ENCODE measurements around the gene PLPP3. TPM values are rescaled to one million over a fixed set of nuclear protein-coding genes. Genes with fewer than 3 reads are reported as not detected.

PLPP3 gene
- total and polyA plus RNA-seq, 9 of the 15 experiments (the other 6 are each of a cell fraction or from before 2014, with no cell fraction given) = 0.07 to 0.54 (median 0.20) TPM

DNA sequence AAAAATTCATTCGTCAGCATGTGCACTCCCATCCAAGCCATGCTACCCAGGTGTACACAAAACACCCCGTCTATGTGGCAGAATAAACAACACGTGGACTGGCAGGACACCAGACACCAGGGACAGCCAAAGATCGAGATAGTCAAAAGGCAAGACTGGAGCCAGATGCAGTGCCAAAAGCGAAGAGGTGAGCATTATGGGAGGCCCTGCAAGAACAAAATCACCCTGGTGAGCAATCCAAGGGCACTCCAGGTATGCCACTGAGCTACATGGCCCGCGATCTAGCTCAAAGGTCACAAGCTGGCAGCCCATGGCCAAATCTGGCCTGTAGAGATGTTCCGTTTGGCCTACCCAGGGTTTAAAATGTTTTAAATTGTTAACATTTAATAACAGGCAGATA is 33.7 kb downstream of the PLPP3 start:
- Histone ChIP-seq H4K20me1 (replicated peaks; ENCODE audit: control insufficient read depth, insufficient read depth, low read length) (no peaks in the 10 kb centered on the region), H3K9me1 (ENCODE audit: control insufficient read depth, insufficient read depth, low read length) (no peaks in the 10 kb centered on the region), H3K4me3 (no peak overlapping the region), H3K27me3 (ENCODE audit: control insufficient read depth in 2 of 2, insufficient read depth in 2 of 2, low read length in 2 of 2) (peaks cover 0 to 10% of the 10 kb centered on the region in 2 experiments; a peak in 2 of 5 replicates), H3K79me2 (ENCODE audit: control insufficient read depth, insufficient read depth, low read length) (no peaks in the 10 kb centered on the region), H3K4me1 (replicated peaks in 1 of 2; ENCODE audit: control insufficient read depth in 2 of 2, insufficient read depth in 2 of 2, low read length in 2 of 2) (no peaks in the 10 kb centered on the region), H2AFZ (ENCODE audit: low read depth, low read length) (no peak overlapping the region), H3K9ac (ENCODE audit: insufficient read depth in 1 of 2, low read depth in 2 of 2, low read length in 2 of 2) (no peak overlapping the region), H3K36me3 (ENCODE audit: control insufficient read depth, insufficient read depth, low read length) (no peaks in the 10 kb centered on the region), H3K9me3 (replicated peaks; ENCODE audit: control insufficient read depth, insufficient read depth, low read depth, low read length) (no peaks in the 10 kb centered on the region), H3K4me2 (ENCODE audit: insufficient read depth, low read length) (no peak overlapping the region), H3K27ac (ENCODE audit: extremely low read depth, low read depth, low read length) (no peak overlapping the region)
- TF ChIP-seq RBM25 (IDR thresholded peaks at IDR 0.05; ENCODE audit: low read depth, low read length, severe bottlenecking) (no peak), CTBP1 (IDR thresholded peaks at IDR 0.05; ENCODE audit: borderline replicate concordance) (no peak), ZNF347 (CRISPR knock-in tag; IDR thresholded peaks at IDR 0.05; ENCODE audit: low read depth) (no peak), FOXJ2 (tag; IDR thresholded peaks at IDR 0.05) (no peak), MTA1 (IDR thresholded peaks at IDR 0.05; ENCODE audit: borderline replicate concordance) (no peak), RBM39 (optimal IDR thresholded peaks at IDR 0.05; ENCODE audit: low read depth, low read length) (no peak), ZKSCAN8 (CRISPR knock-in tag; IDR thresholded peaks at IDR 0.05) (no peak), XRCC5 (IDR thresholded peaks at IDR 0.05; ENCODE audit: low read depth, low read length) (no peak), C11orf30 (IDR thresholded peaks at IDR 0.05; ENCODE audit: low read depth) (no peak), KDM2B (CRISPR knock-in tag; IDR thresholded peaks at IDR 0.05) (no peak), LCOR (CRISPR knock-in tag; IDR thresholded peaks at IDR 0.05) (no peak)
- TF ChIP-seq, protein P1, sequence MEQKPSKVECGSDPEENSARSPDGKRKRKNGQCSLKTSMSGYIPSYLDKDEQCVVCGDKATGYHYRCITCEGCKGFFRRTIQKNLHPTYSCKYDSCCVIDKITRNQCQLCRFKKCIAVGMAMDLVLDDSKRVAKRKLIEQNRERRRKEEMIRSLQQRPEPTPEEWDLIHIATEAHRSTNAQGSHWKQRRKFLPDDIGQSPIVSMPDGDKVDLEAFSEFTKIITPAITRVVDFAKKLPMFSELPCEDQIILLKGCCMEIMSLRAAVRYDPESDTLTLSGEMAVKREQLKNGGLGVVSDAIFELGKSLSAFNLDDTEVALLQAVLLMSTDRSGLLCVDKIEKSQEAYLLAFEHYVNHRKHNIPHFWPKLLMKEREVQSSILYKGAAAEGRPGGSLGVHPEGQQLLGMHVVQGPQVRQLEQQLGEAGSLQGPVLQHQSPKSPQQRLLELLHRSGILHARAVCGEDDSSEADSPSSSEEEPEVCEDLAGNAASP (IDR thresholded peaks at IDR 0.05) = no peak
- TF ChIP-seq, protein P2, sequence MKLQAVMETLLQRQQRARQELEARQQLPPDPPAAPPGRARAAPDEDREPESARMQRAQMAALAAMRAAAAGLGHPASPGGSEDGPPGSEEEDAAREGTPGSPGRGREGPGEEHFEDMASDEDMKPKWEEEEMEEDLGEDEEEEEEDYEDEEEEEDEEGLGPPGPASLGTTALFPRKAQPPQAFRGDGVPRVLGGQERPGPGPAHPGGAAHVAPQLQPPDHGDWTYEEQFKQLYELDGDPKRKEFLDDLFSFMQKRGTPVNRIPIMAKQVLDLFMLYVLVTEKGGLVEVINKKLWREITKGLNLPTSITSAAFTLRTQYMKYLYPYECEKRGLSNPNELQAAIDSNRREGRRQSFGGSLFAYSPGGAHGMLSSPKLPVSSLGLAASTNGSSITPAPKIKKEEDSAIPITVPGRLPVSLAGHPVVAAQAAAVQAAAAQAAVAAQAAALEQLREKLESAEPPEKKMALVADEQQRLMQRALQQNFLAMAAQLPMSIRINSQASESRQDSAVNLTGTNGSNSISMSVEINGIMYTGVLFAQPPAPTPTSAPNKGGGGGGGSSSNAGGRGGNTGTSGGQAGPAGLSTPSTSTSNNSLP (IDR thresholded peaks at IDR 0.05; ENCODE audit: borderline replicate concordance, low read depth, low read length) = no peak
- TF ChIP-seq, protein P3, sequence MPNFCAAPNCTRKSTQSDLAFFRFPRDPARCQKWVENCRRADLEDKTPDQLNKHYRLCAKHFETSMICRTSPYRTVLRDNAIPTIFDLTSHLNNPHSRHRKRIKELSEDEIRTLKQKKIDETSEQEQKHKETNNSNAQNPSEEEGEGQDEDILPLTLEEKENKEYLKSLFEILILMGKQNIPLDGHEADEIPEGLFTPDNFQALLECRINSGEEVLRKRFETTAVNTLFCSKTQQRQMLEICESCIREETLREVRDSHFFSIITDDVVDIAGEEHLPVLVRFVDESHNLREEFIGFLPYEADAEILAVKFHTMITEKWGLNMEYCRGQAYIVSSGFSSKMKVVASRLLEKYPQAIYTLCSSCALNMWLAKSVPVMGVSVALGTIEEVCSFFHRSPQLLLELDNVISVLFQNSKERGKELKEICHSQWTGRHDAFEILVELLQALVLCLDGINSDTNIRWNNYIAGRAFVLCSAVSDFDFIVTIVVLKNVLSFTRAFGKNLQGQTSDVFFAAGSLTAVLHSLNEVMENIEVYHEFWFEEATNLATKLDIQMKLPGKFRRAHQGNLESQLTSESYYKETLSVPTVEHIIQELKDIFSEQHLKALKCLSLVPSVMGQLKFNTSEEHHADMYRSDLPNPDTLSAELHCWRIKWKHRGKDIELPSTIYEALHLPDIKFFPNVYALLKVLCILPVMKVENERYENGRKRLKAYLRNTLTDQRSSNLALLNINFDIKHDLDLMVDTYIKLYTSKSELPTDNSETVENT (CRISPR knock-in tag; IDR thresholded peaks at IDR 0.05) = no peak
- TF ChIP-seq, protein P4, sequence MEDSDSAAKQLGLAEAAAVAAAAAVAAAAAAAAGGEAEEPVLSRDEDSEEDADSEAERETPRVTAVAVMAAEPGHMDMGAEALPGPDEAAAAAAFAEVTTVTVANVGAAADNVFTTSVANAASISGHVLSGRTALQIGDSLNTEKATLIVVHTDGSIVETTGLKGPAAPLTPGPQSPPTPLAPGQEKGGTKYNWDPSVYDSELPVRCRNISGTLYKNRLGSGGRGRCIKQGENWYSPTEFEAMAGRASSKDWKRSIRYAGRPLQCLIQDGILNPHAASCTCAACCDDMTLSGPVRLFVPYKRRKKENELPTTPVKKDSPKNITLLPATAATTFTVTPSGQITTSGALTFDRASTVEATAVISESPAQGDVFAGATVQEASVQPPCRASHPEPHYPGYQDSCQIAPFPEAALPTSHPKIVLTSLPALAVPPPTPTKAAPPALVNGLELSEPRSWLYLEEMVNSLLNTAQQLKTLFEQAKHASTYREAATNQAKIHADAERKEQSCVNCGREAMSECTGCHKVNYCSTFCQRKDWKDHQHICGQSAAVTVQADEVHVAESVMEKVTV (CRISPR knock-in tag; IDR thresholded peaks at IDR 0.05) = no peak
- ATAC-seq (no peak), FAIRE-seq (no peak), DNase-seq (ENCODE audit: extremely low read depth in 1 of 4, low spot score in 3 of 4) (no peak)
- no TSS peak for BruUV-seq (replicated peaks)
- WGBS (ENCODE audit: insufficient coverage, low coverage, missing lambda C conversion rate) = 1% methylated on average over 8 of the region's 8 CpGs
- intact Hi-C loops (cut with micrococcal nuclease) (no loop called here), in situ Hi-C loops (cut with MboI) (no loop called here)
- ChIA-PET CTCF (ENCODE audit: low intra/inter-chr PET ratio) (no interaction called here), POLR2A (no interaction called here)
